Stimulated activated naive CD4-positive, alpha-beta T cell treated with Interleukin-2 at 50 U/mL for 16 hours (primary cell): Measurements from ENCODE around the gene TLE2.

Source experiments
- DNase-seq: peaks from one replicate; lab custom pipeline; 2025; lab: John Stamatoyannopoulos, UW

The TLE2 gene

GRCh38 chr19:3029065-3029923 lies at the start of gene TLE2:
Gene TLE2 (minus strand): TSS chr19:3029280. CDS start chr19:3028904, 376 bp downstream.
- DNase-seq: no peak

GRCh38 chr19:3075605-3076431 lies 46.7 kb upstream of the TLE2 start:
- peak; percentile 70 for DNase-seq

- DNase-seq: no peak
These were observed 45.0 kb upstream of the TLE2 start for GRCh38 chr19:3073931-3074595.

GRCh38 chr19:3073159-3073563 lies 44.1 kb upstream of the TLE2 start:
- no peak for DNase-seq

GRCh38 chr19:3071768-3072167 lies 42.7 kb upstream of the TLE2 start:
- DNase-seq: no peak

- DNase-seq: no peak
These were observed 39.0 kb upstream of the TLE2 start for GRCh38 chr19:3068071-3068470.

GRCh38 chr19:3067563-3067962 lies 38.5 kb upstream of the TLE2 start:
- no peak for DNase-seq

- no peak for DNase-seq
These were observed 37.5 kb upstream of the TLE2 start for GRCh38 chr19:3066482-3067049.

GRCh38 chr19:3065675-3066357 lies 36.7 kb upstream of the TLE2 start:
- DNase-seq: no peak

- DNase-seq: no peak
These were observed 34.9 kb upstream of the TLE2 start for GRCh38 chr19:3064011-3064330.

- peak; percentile 69 for DNase-seq
These were observed 33.4 kb upstream of the TLE2 start, which contains the start of gene TLE5 for GRCh38 chr19:3062165-3063105. Gene TLE5 (minus strand): TSS chr19:3062495. CDS start chr19:3062200, 295 bp downstream.

GRCh38 chr19:3061182-3062161 lies 32.4 kb upstream of the TLE2 start:
- DNase-seq: peak; percentile 43

GRCh38 chr19:3060857-3061181 lies 31.7 kb upstream of the TLE2 start:
- DNase-seq: no peak

GRCh38 chr19:3059653-3060052 lies 30.6 kb upstream of the TLE2 start:
- DNase-seq: no peak

- DNase-seq: no peak
These were observed 29.8 kb upstream of the TLE2 start for GRCh38 chr19:3058821-3059314.

GRCh38 chr19:3058009-3058820 lies 29.1 kb upstream of the TLE2 start:
- no peak for DNase-seq

- no peak for DNase-seq
These were observed 28.2 kb upstream of the TLE2 start for GRCh38 chr19:3057275-3057714.

- DNase-seq: no peak
These were observed 27.5 kb upstream of the TLE2 start for GRCh38 chr19:3056417-3057088.
